ENCODE results near the gene CEP55.

The CEP55 gene

DNA sequence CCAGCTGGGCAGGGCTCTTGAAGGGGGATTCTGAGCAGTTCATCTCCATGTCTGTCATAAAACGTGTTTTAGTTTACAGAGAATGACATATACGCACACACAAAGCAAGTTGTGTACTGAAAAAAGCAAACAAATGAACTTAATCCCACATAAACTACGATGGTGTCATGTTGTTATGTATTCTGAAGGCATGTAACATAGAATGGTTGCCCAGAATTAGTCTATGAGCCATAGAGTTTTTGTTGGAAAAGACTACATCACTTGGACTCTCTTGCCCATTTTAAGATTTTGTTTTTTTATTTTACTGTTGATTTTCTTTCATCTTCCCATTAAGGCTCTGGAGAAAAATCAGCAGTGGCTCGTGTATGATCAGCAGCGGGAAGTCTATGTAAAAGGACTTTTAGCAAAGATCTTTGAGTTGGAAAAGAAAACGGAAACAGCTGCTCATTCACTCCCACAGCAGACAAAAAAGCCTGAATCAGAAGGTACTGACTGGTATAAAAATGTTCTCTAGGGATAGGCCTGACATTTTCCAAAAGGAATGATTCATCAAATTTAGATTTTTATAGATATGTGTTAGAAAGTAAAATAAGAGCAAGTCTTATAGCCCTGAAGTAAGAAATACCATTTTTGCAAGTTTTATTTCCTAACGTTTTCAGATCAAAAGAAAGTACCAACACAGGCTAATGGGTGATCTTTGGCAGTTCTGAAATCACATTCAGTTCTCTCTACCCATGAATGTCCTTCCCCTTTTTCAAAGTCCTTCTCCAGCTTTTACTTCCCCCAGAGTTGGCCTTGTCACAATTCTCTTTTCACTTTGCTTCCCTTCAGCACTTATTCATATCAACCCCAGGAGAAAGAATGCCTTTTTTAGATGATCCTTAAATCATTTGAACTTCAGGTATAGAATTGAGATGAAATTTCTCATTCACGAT, 18.9 kb downstream of the CEP55 start:
- DNase-seq (ENCODE audit: low read depth in 1 of 2, low spot score in 1 of 2), result peak in 1 of 2 experiments; percentile 38
- Histone ChIP-seq H3K4me3 (replicated peaks; ENCODE audit: insufficient read depth, low read length) (no peak overlapping the region), H3K27ac (replicated peaks) (0 out of 2 replicates have a peak overlapping the region, but pooled peaks have one; percentile 2), H3K27me3 (ENCODE audit: insufficient read depth, poor library complexity, severe bottlenecking) (no peaks in the 10 kb centered on the region)
- TF ChIP-seq POLR2AphosphoS5 (IDR thresholded peaks at IDR 0.05; ENCODE audit: low read depth), result no peak
- no peak for TF ChIP-seq GABPA (IDR thresholded peaks at IDR 0.05; ENCODE audit: low read depth)
- TF ChIP-seq, protein P1, sequence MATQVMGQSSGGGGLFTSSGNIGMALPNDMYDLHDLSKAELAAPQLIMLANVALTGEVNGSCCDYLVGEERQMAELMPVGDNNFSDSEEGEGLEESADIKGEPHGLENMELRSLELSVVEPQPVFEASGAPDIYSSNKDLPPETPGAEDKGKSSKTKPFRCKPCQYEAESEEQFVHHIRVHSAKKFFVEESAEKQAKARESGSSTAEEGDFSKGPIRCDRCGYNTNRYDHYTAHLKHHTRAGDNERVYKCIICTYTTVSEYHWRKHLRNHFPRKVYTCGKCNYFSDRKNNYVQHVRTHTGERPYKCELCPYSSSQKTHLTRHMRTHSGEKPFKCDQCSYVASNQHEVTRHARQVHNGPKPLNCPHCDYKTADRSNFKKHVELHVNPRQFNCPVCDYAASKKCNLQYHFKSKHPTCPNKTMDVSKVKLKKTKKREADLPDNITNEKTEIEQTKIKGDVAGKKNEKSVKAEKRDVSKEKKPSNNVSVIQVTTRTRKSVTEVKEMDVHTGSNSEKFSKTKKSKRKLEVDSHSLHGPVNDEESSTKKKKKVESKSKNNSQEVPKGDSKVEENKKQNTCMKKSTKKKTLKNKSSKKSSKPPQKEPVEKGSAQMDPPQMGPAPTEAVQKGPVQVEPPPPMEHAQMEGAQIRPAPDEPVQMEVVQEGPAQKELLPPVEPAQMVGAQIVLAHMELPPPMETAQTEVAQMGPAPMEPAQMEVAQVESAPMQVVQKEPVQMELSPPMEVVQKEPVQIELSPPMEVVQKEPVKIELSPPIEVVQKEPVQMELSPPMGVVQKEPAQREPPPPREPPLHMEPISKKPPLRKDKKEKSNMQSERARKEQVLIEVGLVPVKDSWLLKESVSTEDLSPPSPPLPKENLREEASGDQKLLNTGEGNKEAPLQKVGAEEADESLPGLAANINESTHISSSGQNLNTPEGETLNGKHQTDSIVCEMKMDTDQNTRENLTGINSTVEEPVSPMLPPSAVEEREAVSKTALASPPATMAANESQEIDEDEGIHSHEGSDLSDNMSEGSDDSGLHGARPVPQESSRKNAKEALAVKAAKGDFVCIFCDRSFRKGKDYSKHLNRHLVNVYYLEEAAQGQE (IDR thresholded peaks at IDR 0.05; ENCODE audit: insufficient replicate concordance, low read depth), result no peak
- TF ChIP-seq, protein P2, sequence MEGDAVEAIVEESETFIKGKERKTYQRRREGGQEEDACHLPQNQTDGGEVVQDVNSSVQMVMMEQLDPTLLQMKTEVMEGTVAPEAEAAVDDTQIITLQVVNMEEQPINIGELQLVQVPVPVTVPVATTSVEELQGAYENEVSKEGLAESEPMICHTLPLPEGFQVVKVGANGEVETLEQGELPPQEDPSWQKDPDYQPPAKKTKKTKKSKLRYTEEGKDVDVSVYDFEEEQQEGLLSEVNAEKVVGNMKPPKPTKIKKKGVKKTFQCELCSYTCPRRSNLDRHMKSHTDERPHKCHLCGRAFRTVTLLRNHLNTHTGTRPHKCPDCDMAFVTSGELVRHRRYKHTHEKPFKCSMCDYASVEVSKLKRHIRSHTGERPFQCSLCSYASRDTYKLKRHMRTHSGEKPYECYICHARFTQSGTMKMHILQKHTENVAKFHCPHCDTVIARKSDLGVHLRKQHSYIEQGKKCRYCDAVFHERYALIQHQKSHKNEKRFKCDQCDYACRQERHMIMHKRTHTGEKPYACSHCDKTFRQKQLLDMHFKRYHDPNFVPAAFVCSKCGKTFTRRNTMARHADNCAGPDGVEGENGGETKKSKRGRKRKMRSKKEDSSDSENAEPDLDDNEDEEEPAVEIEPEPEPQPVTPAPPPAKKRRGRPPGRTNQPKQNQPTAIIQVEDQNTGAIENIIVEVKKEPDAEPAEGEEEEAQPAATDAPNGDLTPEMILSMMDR (IDR thresholded peaks at IDR 0.05; ENCODE audit: insufficient read depth, low read length), result no peak
- peak; percentile 44; the same call in 1 of the 2 replicates for TF ChIP-seq SPI1 (IDR thresholded peaks at IDR 0.05; ENCODE audit: borderline replicate concordance, low read depth)

DNA sequence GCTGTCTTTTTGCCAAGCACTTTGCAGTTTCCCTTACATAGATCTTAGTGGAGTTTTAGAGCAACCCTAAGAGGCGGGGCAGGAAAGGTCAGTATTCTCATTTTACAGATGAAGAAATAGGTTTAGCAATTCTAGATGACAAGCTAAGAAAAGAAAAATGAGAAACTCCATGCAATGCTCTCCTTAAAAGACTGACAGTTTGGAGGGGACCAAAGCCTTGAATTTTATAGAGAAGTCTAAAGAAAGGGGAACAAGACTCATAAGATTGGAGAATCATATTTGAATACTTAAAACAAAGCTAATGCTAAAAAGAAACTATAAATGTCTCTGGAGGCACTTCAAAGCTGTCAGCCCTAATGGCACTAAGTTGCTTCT, 19.6 kb downstream of the CEP55 start:
- no peak overlapping the region for H3K27ac ChIP-seq (replicated peaks)
- TF ChIP-seq SPI1 (IDR thresholded peaks at IDR 0.05; ENCODE audit: borderline replicate concordance, low read depth) (no peak), GABPA (IDR thresholded peaks at IDR 0.05; ENCODE audit: low read depth) (no peak), POLR2AphosphoS5 (IDR thresholded peaks at IDR 0.05; ENCODE audit: low read depth) (no peak)
- TF ChIP-seq, protein P2 (IDR thresholded peaks at IDR 0.05; ENCODE audit: insufficient read depth, low read length), result no peak
- TF ChIP-seq, protein P1 (IDR thresholded peaks at IDR 0.05; ENCODE audit: insufficient replicate concordance, low read depth), result no peak
- H3K27me3 ChIP-seq (ENCODE audit: insufficient read depth, poor library complexity, severe bottlenecking), result no peaks in the 10 kb centered on the region
- no peak overlapping the region for H3K4me3 ChIP-seq (replicated peaks; ENCODE audit: insufficient read depth, low read length)
- no peak for DNase-seq (ENCODE audit: low read depth in 1 of 2, low spot score in 1 of 2)

DNA sequence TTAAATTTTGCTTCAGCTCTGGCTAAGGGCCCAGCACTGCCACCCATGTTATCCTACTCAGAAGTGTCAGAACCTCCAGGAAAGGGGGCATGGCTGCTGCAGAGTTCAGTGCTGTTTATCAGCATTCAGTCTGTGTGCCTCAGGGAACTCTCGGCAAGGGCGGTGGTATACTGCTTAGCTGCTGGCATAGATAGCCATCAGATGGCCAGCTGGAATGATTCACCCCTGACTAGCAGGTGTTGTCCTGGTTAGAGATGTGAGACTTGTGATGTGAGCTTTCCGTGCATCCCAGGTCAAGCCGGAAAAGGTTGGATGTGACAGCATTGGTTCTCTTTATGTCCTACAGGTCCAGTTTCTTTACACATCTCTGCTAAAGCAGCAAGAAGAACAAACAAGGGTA, 22.1 kb downstream of the CEP55 start:
- DNase-seq (ENCODE audit: low read depth in 1 of 2, low spot score in 1 of 2), result no peak
- no peak overlapping the region for H3K27ac ChIP-seq (replicated peaks)
- H3K4me3 ChIP-seq (replicated peaks; ENCODE audit: insufficient read depth, low read length), result no peak overlapping the region
- TF ChIP-seq, protein P2 (IDR thresholded peaks at IDR 0.05; ENCODE audit: insufficient read depth, low read length), result no peak
- TF ChIP-seq POLR2AphosphoS5 (IDR thresholded peaks at IDR 0.05; ENCODE audit: low read depth), result no peak
- no peak for TF ChIP-seq GABPA (IDR thresholded peaks at IDR 0.05; ENCODE audit: low read depth)
- TF ChIP-seq, protein P1 (IDR thresholded peaks at IDR 0.05; ENCODE audit: insufficient replicate concordance, low read depth), result no peak
- TF ChIP-seq SPI1 (IDR thresholded peaks at IDR 0.05; ENCODE audit: borderline replicate concordance, low read depth), result no peak
- H3K27me3 ChIP-seq (ENCODE audit: insufficient read depth, poor library complexity, severe bottlenecking), result no peaks in the 10 kb centered on the region

Measured in HL-60 (cell line).